Esophagus squamous epithelium (tissue), 5 donors: ENCODE data around the gene ADGRV1. TPM values are rescaled to one million over a fixed set of nuclear protein-coding genes. Genes with fewer than 3 reads are reported as not detected.

Experiments used
- DNase-seq: peaks from one replicate; lab custom pipeline; 2025; lab: John Stamatoyannopoulos, UW
- H3K27ac ChIP-seq, 4 donors: fragments of 200-600 bp; sonication (generic); one replicate each; pipeline ENCODE4 v1.5.1; 2016 to 2019; ENCODE audit warnings: mild to moderate bottlenecking in 1 of 4
- H3K27me3 ChIP-seq, 4 donors: fragments of 200-600 bp; sonication (generic); 1 replicate in 3 of 4; 2 replicates in 1 of 4; pipeline versions ENCODE4 v1.5.1 to v1.6.0; 2017 to 2021; ENCODE audit warnings: antibody characterized with exemption in 1 of 4
- H3K36me3 ChIP-seq, 3 donors: fragments of 200-600 bp; sonication (generic); one replicate each; pipeline ENCODE4 v1.5.1; 2016 to 2019
- H3K4me1 ChIP-seq, 3 donors: fragments of 200-600 bp; sonication (generic); one replicate each; pipeline ENCODE4 v1.5.1; 2017 to 2019
- H3K4me3 ChIP-seq, 4 donors: fragments of 200-600 bp; sonication (generic); 1 replicate in 3 of 4; 2 replicates in 1 of 4; pipeline ENCODE4 v1.5.1; 2016 to 2019; ENCODE audit warnings: mild to moderate bottlenecking in 2 of 4, moderate library complexity in 1 of 4
- H3K9me3 ChIP-seq, 3 donors: fragments of 200-600 bp; sonication (generic); one replicate each; pipeline ENCODE4 v1.5.1; 2016 to 2019
- CTCF ChIP-seq, 6 experiments: fragments of 450-650 bp in 4 of 6; fragments of 200-600 bp in 2 of 6; sonication (generic) in 2 of 6; IDR thresholded peaks; one replicate each; pipeline ENCODE4 v1.5.1; 2016 to 2019; ENCODE audit warnings: antibody characterized with exemption in 6 of 6, mild to moderate bottlenecking in 4 of 6, moderate library complexity in 4 of 6
- POLR2A ChIP-seq, 4 donors: fragments of 450-650 bp; IDR thresholded peaks; one replicate each; pipeline ENCODE4 v1.6.1; 2017; ENCODE audit warnings: antibody characterized with exemption in 4 of 4, mild to moderate bottlenecking in 4 of 4, moderate library complexity in 3 of 4
- WGBS, 2 donors: methylation state at CpG; one replicate each; pipeline ENCODE4 v1.1.5; 2018; 5-methylcytosine and 5-hydroxymethylcytosine counted together
- intact Hi-C: fragments of 100-400 bp; cut with DNase I; formaldehyde crosslinking; loops from one replicate; pipeline ENCODE4 v1.15.0; 2022
- total RNA-seq, 4 donors: library from RNA; depleted of rRNA; stranded (reverse); fragments of >200 nt; gene quantifications; one replicate each; pipeline ENCODE4 v1.1.0, GENCODE V29; 2016
- donor health status: DM: yes; HTN: yes; CAD: no.

The ADGRV1 gene
- total RNA-seq, 4 donors from 2014 or later: 1.9 to 14.1 (median 4.0) TPM

GRCh38 chr5:91129748-91130147, 571.2 kb downstream of the ADGRV1 start:
- no peak for DNase-seq
- H3K9me3 ChIP-seq: no peaks in the 10 kb centered on the region
- intact Hi-C loops: no loop called here
- no peaks in the 10 kb centered on the region for H3K27me3 ChIP-seq
- H3K4me3 ChIP-seq: no peak overlapping the region
- WGBS, 2 donors: 95 to 96% methylated on average over 1 of the region's 1 CpG
- TF ChIP-seq CTCF (IDR thresholded peaks at IDR 0.05): no peak
- TF ChIP-seq POLR2A (IDR thresholded peaks at IDR 0.05): no peak
- no peaks in the 10 kb centered on the region for H3K36me3 ChIP-seq
- H3K4me1 ChIP-seq: peaks cover 17 to 39% (median 26%) of the 10 kb centered on the region in 3 donors
- H3K27ac ChIP-seq: no peak overlapping the region

GRCh38 chr5:91130759-91131158, 572.2 kb downstream of the ADGRV1 start:
- Histone ChIP-seq H3K9me3 (no peaks in the 10 kb centered on the region), H3K4me1 (peaks cover 17 to 43% (median 25%) of the 10 kb centered on the region in 3 donors), H3K4me3 (no peak overlapping the region), H3K27me3 (no peaks in the 10 kb centered on the region), H3K27ac (no peak overlapping the region), H3K36me3 (no peaks in the 10 kb centered on the region)
- 97 to 100% methylated on average over 3 of the region's 3 CpGs for WGBS, 2 donors
- DNase-seq: no peak
- intact Hi-C loops: no loop called here
- no peak for TF ChIP-seq POLR2A (IDR thresholded peaks at IDR 0.05)

- Histone ChIP-seq H3K27ac (no peak overlapping the region), H3K4me3 (no peak overlapping the region), H3K27me3 (no peaks in the 10 kb centered on the region), H3K36me3 (no peaks in the 10 kb centered on the region), H3K4me1 (peaks cover 6 to 29% (median 11%) of the 10 kb centered on the region in 3 donors), H3K9me3 (no peaks in the 10 kb centered on the region)
- no peak for DNase-seq
- intact Hi-C loops: no loop called here
- TF ChIP-seq CTCF (IDR thresholded peaks at IDR 0.05) (no peak), POLR2A (IDR thresholded peaks at IDR 0.05) (no peak)
- 25 to 60% methylated on average over 2 of the region's 2 CpGs for WGBS, 2 donors
Observed at GRCh38 chr5:91132550-91132949, 574.0 kb downstream of the ADGRV1 start.

GRCh38 chr5:91133183-91133582, 574.6 kb downstream of the ADGRV1 start:
- TF ChIP-seq POLR2A (IDR thresholded peaks at IDR 0.05) (no peak), CTCF (IDR thresholded peaks at IDR 0.05) (no peak)
- Histone ChIP-seq H3K27me3 (no peaks in the 10 kb centered on the region), H3K4me1 (peaks cover 0 to 23% (median 5%) of the 10 kb centered on the region in 3 donors), H3K27ac (no peak overlapping the region), H3K36me3 (no peaks in the 10 kb centered on the region), H3K9me3 (no peaks in the 10 kb centered on the region), H3K4me3 (no peak overlapping the region)
- DNase-seq: no peak
- intact Hi-C loops: no loop called here

GRCh38 chr5:91135475-91136248, 577.1 kb downstream of the ADGRV1 start:
- no peak for TF ChIP-seq CTCF (IDR thresholded peaks at IDR 0.05)
- no peak for TF ChIP-seq POLR2A (IDR thresholded peaks at IDR 0.05)
- H3K4me1 ChIP-seq: peaks cover 0 to 30% (median 0%) of the 10 kb centered on the region in 3 donors
- no peak for DNase-seq
- H3K27me3 ChIP-seq: no peaks in the 10 kb centered on the region
- 79 to 86% methylated on average over 5 of the region's 5 CpGs for WGBS, 2 donors
- intact Hi-C loops: no loop called here
- no peak overlapping the region for H3K27ac ChIP-seq
- H3K4me3 ChIP-seq: no peak overlapping the region
- no peaks in the 10 kb centered on the region for H3K36me3 ChIP-seq
- H3K9me3 ChIP-seq: no peaks in the 10 kb centered on the region
